WTC11 (cell line): ENCODE data around the gene MAP1B. TPM values are rescaled to one million over a fixed set of nuclear protein-coding genes. Genes with fewer than 3 reads are reported as not detected.
A peak's percentile ranks its signal among the peaks of the same experiment; 100 is the strongest.

Source experiments
- ATAC-seq: fragments of 200-7000 bp; cut with Tn5 transposase; 2 replicates; pipeline ENCODE4 v1.10.0; 2021; ENCODE audit warnings: mild to moderate bottlenecking, moderate library complexity
- CTCF ChIA-PET: fragments of 300-600 bp; sonication (Branson Sonifier 250); formaldehyde crosslinking; loops from one replicate; lab custom pipeline; 2021; ENCODE audit warnings: antibody characterized with exemption; lab: Charles Lee
- POLR2A ChIA-PET: fragments of 350-600 bp; sonication (Branson Sonifier 250); formaldehyde crosslinking; loops from one replicate; lab custom pipeline; 2021; ENCODE audit warnings: antibody characterized with exemption; lab: Charles Lee
- DNase-seq: peaks from one replicate; pipeline ENCODE4 v3.0.0; 2021; ENCODE audit warnings: low spot score
- H3K27ac Mint-ChIP-seq: 2 replicates; pipeline ENCODE4 v1.8.0; 2021; ENCODE audit warnings: mixed read lengths
- H3K27me3 Mint-ChIP-seq: 2 replicates; pipeline ENCODE4 v1.8.0; 2021; ENCODE audit warnings: low read depth, mild to moderate bottlenecking, moderate library complexity, mixed read lengths
- H3K36me3 Mint-ChIP-seq: 2 replicates; pipeline ENCODE4 v1.8.0; 2021; ENCODE audit warnings: mixed read lengths
- H3K4me1 Mint-ChIP-seq: 2 replicates; pipeline ENCODE4 v1.8.0; 2022; ENCODE audit warnings: mixed read lengths
- H3K4me3 Mint-ChIP-seq: 2 replicates; pipeline ENCODE4 v1.8.0; 2021; ENCODE audit warnings: mild to moderate bottlenecking, moderate library complexity, mixed read lengths
- H3K9me3 Mint-ChIP-seq: 2 replicates; pipeline ENCODE4 v1.8.0; 2021; ENCODE audit warnings: mixed read lengths
- CREM ChIP-seq: sonication (generic); formaldehyde crosslinking; IDR thresholded peaks from 2 replicates; pipeline ENCODE4 v1.8.1; 2022; ENCODE audit warnings: mild to moderate bottlenecking, missing genetic modification reagents, moderate library complexity
- EMX1 ChIP-seq: fragments of 250-450 bp; sonication (Bioruptor Pico); IDR thresholded peaks from 2 replicates; pipeline ENCODE4 v1.8.0; 2021; ENCODE audit warnings: mild to moderate bottlenecking
- FOXP1 ChIP-seq: sonication (generic); formaldehyde crosslinking; IDR thresholded peaks from 2 replicates; pipeline ENCODE4 v1.8.0; 2022; ENCODE audit warnings: missing genetic modification reagents, mild to moderate bottlenecking, moderate library complexity, borderline replicate concordance
- GABPB1 ChIP-seq: sonication (generic); formaldehyde crosslinking; IDR thresholded peaks from 2 replicates; pipeline ENCODE4 v1.8.1; 2023; ENCODE audit warnings: mild to moderate bottlenecking, missing genetic modification reagents
- GRHL2 ChIP-seq: fragments of 250-450 bp; sonication (Bioruptor Pico); IDR thresholded peaks from 2 replicates; pipeline ENCODE4 v1.8.0; 2022; ENCODE audit warnings: mild to moderate bottlenecking, moderate library complexity; ENCODE audit not compliant: insufficient replicate concordance, severe bottlenecking
- MXD4 ChIP-seq: fragments of 250-450 bp; sonication (Bioruptor Pico); IDR thresholded peaks from 2 replicates; pipeline ENCODE4 v1.8.0; 2021; ENCODE audit warnings: mild to moderate bottlenecking, moderate library complexity, borderline replicate concordance
- MYBL2 ChIP-seq: sonication (generic); formaldehyde crosslinking; IDR thresholded peaks from 2 replicates; pipeline ENCODE4 v1.8.1; 2023; ENCODE audit warnings: mild to moderate bottlenecking, moderate library complexity, missing genetic modification reagents
- NFATC4 ChIP-seq: fragments of 250-450 bp; sonication (Bioruptor Pico); IDR thresholded peaks from 2 replicates; pipeline ENCODE4 v1.9.0; 2021; ENCODE audit warnings: mild to moderate bottlenecking
- NFE2L1 ChIP-seq: sonication (generic); formaldehyde crosslinking; IDR thresholded peaks from 2 replicates; pipeline ENCODE4 v1.8.1; 2023; ENCODE audit warnings: missing genetic modification reagents
- OVOL2 ChIP-seq: fragments of 250-450 bp; sonication (Bioruptor Pico); IDR thresholded peaks from 2 replicates; pipeline ENCODE4 v1.9.0; 2021; ENCODE audit warnings: mild to moderate bottlenecking, borderline replicate concordance
- PRRX2 ChIP-seq: fragments of 250-450 bp; sonication (Bioruptor Pico); IDR thresholded peaks from 2 replicates; pipeline ENCODE4 v1.8.0; 2021; ENCODE audit warnings: mild to moderate bottlenecking
- RORB ChIP-seq: fragments of 250-450 bp; sonication (Bioruptor Pico); IDR thresholded peaks from 2 replicates; pipeline ENCODE4 v1.9.0; 2021; ENCODE audit warnings: mild to moderate bottlenecking
- SMAD3 ChIP-seq: sonication (generic); formaldehyde crosslinking; IDR thresholded peaks from 2 replicates; pipeline ENCODE4 v1.8.0; 2022; ENCODE audit warnings: missing genetic modification reagents, mild to moderate bottlenecking, borderline replicate concordance
- ZNF219 ChIP-seq: sonication (generic); formaldehyde crosslinking; IDR thresholded peaks from 2 replicates; pipeline ENCODE4 v1.8.0; 2023; ENCODE audit warnings: missing genetic modification reagents, mild to moderate bottlenecking, borderline replicate concordance
- ZNF232 ChIP-seq: sonication (generic); formaldehyde crosslinking; IDR thresholded peaks from 2 replicates; pipeline ENCODE4 v1.8.0; 2022; ENCODE audit warnings: mild to moderate bottlenecking, missing genetic modification reagents
- ZNF396 ChIP-seq: fragments of 250-450 bp; sonication (Bioruptor Pico); IDR thresholded peaks from 2 replicates; pipeline ENCODE4 v1.8.0; 2021; ENCODE audit warnings: mild to moderate bottlenecking, moderate library complexity, borderline replicate concordance
- ZNF416 ChIP-seq: fragments of 250-450 bp; sonication (Bioruptor Pico); IDR thresholded peaks from 2 replicates; pipeline ENCODE4 v1.9.0; 2021; ENCODE audit warnings: mild to moderate bottlenecking, inconsistent platforms
- total RNA-seq: library from RNA; stranded (reverse); gene quantifications from 3 replicates; pipeline ENCODE4 v1.2.3, GENCODE V29; 2021
- TF ChIP-seq, protein P1 (sequence below): sonication (generic); formaldehyde crosslinking; IDR thresholded peaks from 2 replicates; pipeline ENCODE4 v1.8.1; 2022; ENCODE audit warnings: missing genetic modification reagents, borderline replicate concordance
- TF ChIP-seq, protein P2 (sequence below): sonication (generic); formaldehyde crosslinking; IDR thresholded peaks from 2 replicates; pipeline ENCODE4 v1.8.0; 2022; ENCODE audit warnings: missing genetic modification reagents
- TF ChIP-seq, protein P3 (sequence below): sonication (generic); formaldehyde crosslinking; IDR thresholded peaks from 2 replicates; pipeline ENCODE4 v1.8.0; 2022; ENCODE audit warnings: mild to moderate bottlenecking, missing genetic modification reagents
- TF ChIP-seq, protein P4 (sequence below): sonication (generic); formaldehyde crosslinking; IDR thresholded peaks from 2 replicates; pipeline ENCODE4 v1.8.1; 2023; ENCODE audit warnings: mild to moderate bottlenecking, missing genetic modification reagents, moderate library complexity
- TF ChIP-seq, protein P5 (sequence below): sonication (generic); formaldehyde crosslinking; IDR thresholded peaks from 2 replicates; pipeline ENCODE4 v1.8.0; 2022; ENCODE audit warnings: mild to moderate bottlenecking, missing genetic modification reagents
- TF ChIP-seq, protein P6 (sequence below): fragments of 200-600 bp; IDR thresholded peaks from 2 replicates; pipeline ENCODE4 v1.8.0; 2022; ENCODE audit warnings: antibody characterized with exemption
- TF ChIP-seq, protein P7 (sequence below): sonication (generic); formaldehyde crosslinking; IDR thresholded peaks from 2 replicates; pipeline ENCODE4 v1.8.0; 2022; ENCODE audit warnings: mild to moderate bottlenecking, missing genetic modification reagents

Gene MAP1B
- total RNA-seq, 1 experiment from 2014 or later: 95.0 TPM

DNA sequence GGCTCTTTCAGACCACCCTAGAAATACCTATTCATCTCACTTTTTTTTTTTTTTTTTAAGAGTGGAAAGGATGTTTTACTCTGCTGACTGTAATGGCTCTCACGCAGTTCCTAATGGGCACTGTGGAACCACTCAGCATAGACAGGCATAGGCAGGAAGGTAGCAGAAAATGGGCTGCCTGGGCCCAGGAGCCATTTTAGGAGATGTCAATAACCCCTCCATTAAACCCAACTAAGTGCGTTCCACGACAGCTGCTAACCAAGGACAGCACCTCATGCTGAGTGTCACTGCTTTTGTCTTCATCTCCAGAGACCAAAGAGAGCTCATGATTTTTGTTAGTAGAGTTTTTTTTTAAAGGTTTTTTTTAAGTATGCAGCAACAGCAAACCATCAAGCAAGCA, 15.3 kb downstream of the MAP1B start:
- Mint-ChIP-seq H3K9me3 (peaks cover 7% of the 10 kb centered on the region), H3K27me3 (no peaks in the 10 kb centered on the region), H3K27ac (peak overlapping the region; percentile 96), H3K36me3 (peaks cover 17% of the 10 kb centered on the region), H3K4me1 (peaks cover 65% of the 10 kb centered on the region), H3K4me3 (peak overlapping the region; percentile 52; the same call in 1 of the 2 replicates)
- DNase-seq: no peak
- peak; percentile 16; the same call in 1 of the 2 replicates for ATAC-seq
- ChIA-PET CTCF (interaction anchor here (0.5 kb wide), 1 partner anchor 188 kb away, joined by 3 read pairs; no protein-coding TSS in a partner anchor), POLR2A (interaction anchor here (1.0 kb wide), 1 partner anchor 14 kb away, joined by 3 read pairs; no protein-coding TSS in a partner anchor)
- TF ChIP-seq NFE2L1 (CRISPR knock-in tag) (no peak), ZNF219 (CRISPR knock-in tag) (no peak), SMAD3 (no peak), CREM (CRISPR knock-in tag) (no peak), EMX1 (CRISPR knock-in tag) (no peak), GRHL2 (CRISPR knock-in tag) (no peak), ZNF232 (CRISPR knock-in tag) (no peak), MXD4 (CRISPR knock-in tag) (no peak)
- TF ChIP-seq, protein P1, sequence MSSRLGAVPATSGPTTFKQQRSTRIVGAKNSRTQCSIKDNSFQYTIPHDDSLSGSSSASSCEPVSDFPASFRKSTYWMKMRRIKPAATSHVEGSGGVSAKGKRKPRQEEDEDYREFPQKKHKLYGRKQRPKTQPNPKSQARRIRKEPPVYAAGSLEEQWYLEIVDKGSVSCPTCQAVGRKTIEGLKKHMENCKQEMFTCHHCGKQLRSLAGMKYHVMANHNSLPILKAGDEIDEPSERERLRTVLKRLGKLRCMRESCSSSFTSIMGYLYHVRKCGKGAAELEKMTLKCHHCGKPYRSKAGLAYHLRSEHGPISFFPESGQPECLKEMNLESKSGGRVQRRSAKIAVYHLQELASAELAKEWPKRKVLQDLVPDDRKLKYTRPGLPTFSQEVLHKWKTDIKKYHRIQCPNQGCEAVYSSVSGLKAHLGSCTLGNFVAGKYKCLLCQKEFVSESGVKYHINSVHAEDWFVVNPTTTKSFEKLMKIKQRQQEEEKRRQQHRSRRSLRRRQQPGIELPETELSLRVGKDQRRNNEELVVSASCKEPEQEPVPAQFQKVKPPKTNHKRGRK (CRISPR knock-in tag): no peak
- TF ChIP-seq, protein P2, sequence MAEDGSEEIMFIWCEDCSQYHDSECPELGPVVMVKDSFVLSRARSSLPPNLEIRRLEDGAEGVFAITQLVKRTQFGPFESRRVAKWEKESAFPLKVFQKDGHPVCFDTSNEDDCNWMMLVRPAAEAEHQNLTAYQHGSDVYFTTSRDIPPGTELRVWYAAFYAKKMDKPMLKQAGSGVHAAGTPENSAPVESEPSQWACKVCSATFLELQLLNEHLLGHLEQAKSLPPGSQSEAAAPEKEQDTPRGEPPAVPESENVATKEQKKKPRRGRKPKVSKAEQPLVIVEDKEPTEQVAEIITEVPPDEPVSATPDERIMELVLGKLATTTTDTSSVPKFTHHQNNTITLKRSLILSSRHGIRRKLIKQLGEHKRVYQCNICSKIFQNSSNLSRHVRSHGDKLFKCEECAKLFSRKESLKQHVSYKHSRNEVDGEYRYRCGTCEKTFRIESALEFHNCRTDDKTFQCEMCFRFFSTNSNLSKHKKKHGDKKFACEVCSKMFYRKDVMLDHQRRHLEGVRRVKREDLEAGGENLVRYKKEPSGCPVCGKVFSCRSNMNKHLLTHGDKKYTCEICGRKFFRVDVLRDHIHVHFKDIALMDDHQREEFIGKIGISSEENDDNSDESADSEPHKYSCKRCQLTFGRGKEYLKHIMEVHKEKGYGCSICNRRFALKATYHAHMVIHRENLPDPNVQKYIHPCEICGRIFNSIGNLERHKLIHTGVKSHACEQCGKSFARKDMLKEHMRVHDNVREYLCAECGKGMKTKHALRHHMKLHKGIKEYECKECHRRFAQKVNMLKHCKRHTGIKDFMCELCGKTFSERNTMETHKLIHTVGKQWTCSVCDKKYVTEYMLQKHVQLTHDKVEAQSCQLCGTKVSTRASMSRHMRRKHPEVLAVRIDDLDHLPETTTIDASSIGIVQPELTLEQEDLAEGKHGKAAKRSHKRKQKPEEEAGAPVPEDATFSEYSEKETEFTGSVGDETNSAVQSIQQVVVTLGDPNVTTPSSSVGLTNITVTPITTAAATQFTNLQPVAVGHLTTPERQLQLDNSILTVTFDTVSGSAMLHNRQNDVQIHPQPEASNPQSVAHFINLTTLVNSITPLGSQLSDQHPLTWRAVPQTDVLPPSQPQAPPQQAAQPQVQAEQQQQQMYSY: no peak
- TF ChIP-seq, protein P3, sequence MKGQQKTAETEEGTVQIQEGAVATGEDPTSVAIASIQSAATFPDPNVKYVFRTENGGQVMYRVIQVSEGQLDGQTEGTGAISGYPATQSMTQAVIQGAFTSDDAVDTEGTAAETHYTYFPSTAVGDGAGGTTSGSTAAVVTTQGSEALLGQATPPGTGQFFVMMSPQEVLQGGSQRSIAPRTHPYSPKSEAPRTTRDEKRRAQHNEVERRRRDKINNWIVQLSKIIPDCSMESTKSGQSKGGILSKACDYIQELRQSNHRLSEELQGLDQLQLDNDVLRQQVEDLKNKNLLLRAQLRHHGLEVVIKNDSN: no peak
- TF ChIP-seq, protein P4, sequence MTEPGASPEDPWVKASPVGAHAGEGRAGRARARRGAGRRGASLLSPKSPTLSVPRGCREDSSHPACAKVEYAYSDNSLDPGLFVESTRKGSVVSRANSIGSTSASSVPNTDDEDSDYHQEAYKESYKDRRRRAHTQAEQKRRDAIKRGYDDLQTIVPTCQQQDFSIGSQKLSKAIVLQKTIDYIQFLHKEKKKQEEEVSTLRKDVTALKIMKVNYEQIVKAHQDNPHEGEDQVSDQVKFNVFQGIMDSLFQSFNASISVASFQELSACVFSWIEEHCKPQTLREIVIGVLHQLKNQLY (CRISPR knock-in tag): no peak

DNA sequence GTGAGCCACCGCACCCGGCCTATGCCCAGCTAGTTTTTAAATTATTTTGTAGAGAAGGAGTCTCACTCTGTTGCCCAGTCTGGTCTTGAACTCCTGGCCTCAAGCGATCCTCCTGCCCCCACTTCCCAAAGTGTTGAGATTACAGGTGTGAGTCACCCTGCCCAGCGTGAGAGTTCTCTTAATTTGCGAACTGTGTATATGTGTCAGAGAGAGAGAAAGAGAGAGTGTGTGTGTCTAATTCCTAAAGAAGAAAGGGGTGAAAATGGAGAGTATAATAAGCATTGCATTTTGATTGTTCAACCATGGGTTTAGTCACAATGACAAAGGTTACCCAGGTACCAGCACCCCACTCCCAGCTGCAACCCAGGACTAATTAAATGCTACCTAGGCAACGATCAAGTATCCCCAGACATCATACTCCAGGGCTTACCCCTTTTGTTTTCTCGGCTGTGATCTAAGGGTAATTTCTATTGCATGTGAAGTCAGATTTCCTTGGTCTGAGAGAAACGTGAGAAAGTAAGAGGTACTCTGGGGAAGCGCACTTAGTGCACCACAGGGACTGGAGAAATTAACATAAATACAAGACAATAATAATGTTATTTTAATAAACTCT, 16.6 kb downstream of the MAP1B start:
- CTCF ChIA-PET: no interaction called here
- POLR2A ChIA-PET: no interaction called here
- DNase-seq: no peak
- Mint-ChIP-seq H3K27me3 (no peaks in the 10 kb centered on the region), H3K4me3 (no peak overlapping the region), H3K27ac (peak overlapping the region; percentile 30), H3K36me3 (peaks cover 7% of the 10 kb centered on the region), H3K9me3 (peaks cover 5% of the 10 kb centered on the region; the same call in 1 of the 2 replicates), H3K4me1 (peaks cover 65% of the 10 kb centered on the region)
- no peak for ATAC-seq
- no peak for TF ChIP-seq NFATC4
- no peak for TF ChIP-seq PRRX2 (CRISPR knock-in tag)
- no peak for TF ChIP-seq MYBL2 (CRISPR knock-in tag)
- no peak for TF ChIP-seq GABPB1 (CRISPR knock-in tag)
- no peak for TF ChIP-seq CREM (CRISPR knock-in tag)
- TF ChIP-seq RORB (CRISPR knock-in tag): no peak
- TF ChIP-seq ZNF416 (CRISPR knock-in tag): no peak
- TF ChIP-seq, protein P5, sequence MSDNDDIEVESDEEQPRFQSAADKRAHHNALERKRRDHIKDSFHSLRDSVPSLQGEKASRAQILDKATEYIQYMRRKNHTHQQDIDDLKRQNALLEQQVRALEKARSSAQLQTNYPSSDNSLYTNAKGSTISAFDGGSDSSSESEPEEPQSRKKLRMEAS (CRISPR knock-in tag): no peak
- TF ChIP-seq OVOL2 (CRISPR knock-in tag): no peak
- no peak for TF ChIP-seq FOXP1 (CRISPR knock-in tag)
- TF ChIP-seq ZNF396: no peak
- TF ChIP-seq SMAD3: no peak
- no peak for TF ChIP-seq MXD4 (CRISPR knock-in tag)
- TF ChIP-seq, protein P6, sequence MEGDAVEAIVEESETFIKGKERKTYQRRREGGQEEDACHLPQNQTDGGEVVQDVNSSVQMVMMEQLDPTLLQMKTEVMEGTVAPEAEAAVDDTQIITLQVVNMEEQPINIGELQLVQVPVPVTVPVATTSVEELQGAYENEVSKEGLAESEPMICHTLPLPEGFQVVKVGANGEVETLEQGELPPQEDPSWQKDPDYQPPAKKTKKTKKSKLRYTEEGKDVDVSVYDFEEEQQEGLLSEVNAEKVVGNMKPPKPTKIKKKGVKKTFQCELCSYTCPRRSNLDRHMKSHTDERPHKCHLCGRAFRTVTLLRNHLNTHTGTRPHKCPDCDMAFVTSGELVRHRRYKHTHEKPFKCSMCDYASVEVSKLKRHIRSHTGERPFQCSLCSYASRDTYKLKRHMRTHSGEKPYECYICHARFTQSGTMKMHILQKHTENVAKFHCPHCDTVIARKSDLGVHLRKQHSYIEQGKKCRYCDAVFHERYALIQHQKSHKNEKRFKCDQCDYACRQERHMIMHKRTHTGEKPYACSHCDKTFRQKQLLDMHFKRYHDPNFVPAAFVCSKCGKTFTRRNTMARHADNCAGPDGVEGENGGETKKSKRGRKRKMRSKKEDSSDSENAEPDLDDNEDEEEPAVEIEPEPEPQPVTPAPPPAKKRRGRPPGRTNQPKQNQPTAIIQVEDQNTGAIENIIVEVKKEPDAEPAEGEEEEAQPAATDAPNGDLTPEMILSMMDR: no peak
- TF ChIP-seq, protein P7, sequence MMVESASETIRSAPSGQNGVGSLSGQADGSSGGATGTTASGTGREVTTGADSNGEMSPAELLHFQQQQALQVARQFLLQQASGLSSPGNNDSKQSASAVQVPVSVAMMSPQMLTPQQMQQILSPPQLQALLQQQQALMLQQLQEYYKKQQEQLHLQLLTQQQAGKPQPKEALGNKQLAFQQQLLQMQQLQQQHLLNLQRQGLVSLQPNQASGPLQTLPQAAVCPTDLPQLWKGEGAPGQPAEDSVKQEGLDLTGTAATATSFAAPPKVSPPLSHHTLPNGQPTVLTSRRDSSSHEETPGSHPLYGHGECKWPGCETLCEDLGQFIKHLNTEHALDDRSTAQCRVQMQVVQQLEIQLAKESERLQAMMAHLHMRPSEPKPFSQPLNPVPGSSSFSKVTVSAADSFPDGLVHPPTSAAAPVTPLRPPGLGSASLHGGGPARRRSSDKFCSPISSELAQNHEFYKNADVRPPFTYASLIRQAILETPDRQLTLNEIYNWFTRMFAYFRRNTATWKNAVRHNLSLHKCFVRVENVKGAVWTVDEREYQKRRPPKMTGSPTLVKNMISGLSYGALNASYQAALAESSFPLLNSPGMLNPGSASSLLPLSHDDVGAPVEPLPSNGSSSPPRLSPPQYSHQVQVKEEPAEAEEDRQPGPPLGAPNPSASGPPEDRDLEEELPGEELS: no peak
